Vagina (tissue), 2 donors: ENCODE measurements around the gene LTO1.
A peak's percentile ranks its signal among the peaks of the same experiment; 100 is the strongest.

Source experiments
- CTCF ChIP-seq, 3 experiments: fragments of 450-650 bp in 2 of 3; fragments of 200-600 bp in 1 of 3; sonication (generic) in 1 of 3; IDR thresholded peaks; one replicate each; pipeline ENCODE4 v1.5.1; 2017 to 2019; ENCODE audit warnings: antibody characterized with exemption in 3 of 3, mild to moderate bottlenecking in 2 of 3, moderate library complexity in 2 of 3
- POLR2AphosphoS5 ChIP-seq, 2 donors: sonication (generic); formaldehyde crosslinking; IDR thresholded peaks; one replicate each; pipeline ENCODE4 v1.9.0; 2017; ENCODE audit warnings: antibody characterized with exemption in 2 of 2, mild to moderate bottlenecking in 2 of 2, low read depth in 1 of 2; ENCODE audit not compliant: insufficient read depth in 1 of 2

GRCh38 chr11:69638941-69639681 is 36.0 kb downstream of the LTO1 start:
- no peak for TF ChIP-seq CTCF (IDR thresholded peaks at IDR 0.05)
- TF ChIP-seq POLR2AphosphoS5 (IDR thresholded peaks at IDR 0.05; ENCODE audit: insufficient read depth in 1 of 2, low read depth in 1 of 2), result peak; percentile 34 to 40
